ENCODE results near the gene MAP3K3.
"Not testable (repeated sequence)": the region's sequence is repeated elsewhere in the genome, so short reads cannot be mapped to it uniquely, and the experiment has no call there.

MAP3K3 gene

DNA sequence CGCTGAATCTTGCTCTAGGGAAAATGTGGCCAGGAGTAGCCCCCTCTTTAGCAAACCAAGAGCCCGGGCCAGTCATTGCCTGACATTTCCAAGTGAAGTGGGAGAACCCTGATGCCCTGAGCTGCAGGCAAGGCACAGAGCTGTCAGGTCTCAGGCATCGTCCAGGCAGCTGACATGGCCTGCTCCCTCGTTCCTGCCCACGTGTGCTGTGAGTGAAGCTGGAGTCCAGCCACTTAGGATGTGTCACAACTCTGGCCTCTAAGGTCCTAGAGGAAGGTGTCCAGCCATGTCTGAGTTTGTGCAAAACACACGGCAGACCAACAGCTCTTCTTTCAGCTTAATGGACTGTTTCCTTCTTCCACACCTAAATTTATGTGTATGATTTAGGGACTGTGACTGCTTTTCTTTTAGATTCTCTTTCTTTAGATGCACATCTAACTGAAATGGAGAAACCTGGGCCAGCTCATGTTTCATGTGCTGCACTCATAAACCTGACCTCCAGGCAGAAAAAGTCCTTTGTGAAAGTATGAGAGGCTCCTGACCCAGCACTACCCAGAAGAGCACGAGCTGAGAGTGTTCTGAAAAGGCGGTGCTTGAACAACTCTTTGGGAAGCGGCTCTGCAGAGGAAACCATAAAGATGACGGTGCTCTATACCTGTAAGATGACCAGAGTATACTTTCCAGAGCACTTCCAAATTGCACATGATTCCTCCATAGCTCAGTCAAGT, 92.5 kb downstream of the MAP3K3 start:
- DNase-seq: no peak

DNA sequence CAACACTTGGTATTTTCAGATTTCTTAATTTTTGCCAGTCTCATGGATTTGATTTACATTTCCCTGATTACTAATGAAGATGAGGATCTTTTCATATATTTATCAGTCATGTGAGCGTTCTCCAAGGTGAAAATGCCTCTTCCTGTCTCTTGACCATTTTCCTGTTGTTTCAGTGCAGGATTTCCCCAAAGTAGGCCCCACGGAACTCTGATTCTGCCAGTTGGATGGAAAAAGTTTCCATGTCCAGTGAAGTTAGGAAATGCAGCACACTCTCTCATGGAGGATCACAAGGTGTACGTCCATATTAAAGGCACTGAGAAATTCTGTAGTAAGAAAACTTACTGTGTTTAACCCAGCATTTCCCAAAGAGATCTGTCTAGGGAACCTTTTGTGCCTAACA, 94.2 kb downstream of the MAP3K3 start:
- DNase-seq: no peak

- no peak for DNase-seq
Observed at GRCh38 chr17:63718988-63719387, 96.8 kb downstream of the MAP3K3 start.

GRCh38 chr17:63720194-63720593, 98.0 kb downstream of the MAP3K3 start:
- DNase-seq: not testable (repeated sequence)

DNA sequence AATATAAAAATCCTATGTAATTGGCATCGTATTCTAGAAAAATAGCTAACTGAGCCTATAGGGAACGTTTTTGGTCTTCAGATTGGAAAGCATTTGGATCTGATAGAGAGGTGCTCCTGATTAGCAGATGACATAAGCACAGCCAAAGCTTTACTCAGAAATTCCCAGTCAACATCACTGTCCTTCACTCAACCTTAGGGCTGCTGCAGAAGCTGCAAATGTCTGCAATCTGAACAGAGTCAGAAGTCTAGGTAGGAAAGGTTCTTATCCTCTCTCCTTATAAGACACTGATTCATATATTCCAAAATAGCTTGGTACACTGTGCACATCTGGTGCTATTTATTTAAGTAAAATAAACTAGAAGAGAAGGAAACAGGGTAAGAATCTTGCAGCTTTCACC, 100.2 kb downstream of the MAP3K3 start:
- no peak for DNase-seq

DNA sequence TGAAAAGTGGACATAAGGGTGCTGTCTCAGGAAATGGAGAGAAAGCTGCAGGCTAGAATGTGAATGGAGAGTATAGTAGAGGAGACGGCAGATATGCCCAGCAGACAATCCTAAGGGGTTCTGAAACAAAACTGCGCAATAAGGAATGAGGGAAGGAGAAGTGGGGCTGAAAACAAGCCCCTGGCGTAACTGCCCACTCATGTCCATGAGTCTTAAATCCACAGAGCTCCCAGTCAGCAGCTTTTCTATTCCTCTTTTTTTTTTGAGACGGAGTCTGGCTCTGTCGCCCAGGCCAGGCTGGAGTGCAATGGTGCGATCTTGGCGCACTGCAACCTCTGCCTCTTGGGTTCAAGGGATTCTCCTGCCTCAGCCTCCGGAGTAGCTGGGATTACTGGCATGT, 113.5 kb downstream of the MAP3K3 start:
- DNase-seq: no peak

GRCh38 chr17:63740464-63741142, 118.4 kb downstream of the MAP3K3 start:
- DNase-seq: no peak

DNA sequence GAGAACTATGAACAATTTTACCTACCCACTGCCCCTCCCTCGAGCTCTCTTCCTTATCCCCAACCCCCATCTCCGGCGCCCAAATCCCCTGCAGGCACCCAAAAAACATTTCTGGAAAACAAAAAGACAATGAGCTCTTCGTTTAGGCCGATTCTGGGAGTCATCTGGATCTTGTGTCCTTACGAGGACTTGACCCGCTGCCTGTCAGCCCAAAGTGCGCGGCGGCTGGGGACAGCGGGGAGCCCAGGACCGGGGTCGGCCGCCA, 118.9 kb downstream of the MAP3K3 start:
- no peak for DNase-seq

DNA sequence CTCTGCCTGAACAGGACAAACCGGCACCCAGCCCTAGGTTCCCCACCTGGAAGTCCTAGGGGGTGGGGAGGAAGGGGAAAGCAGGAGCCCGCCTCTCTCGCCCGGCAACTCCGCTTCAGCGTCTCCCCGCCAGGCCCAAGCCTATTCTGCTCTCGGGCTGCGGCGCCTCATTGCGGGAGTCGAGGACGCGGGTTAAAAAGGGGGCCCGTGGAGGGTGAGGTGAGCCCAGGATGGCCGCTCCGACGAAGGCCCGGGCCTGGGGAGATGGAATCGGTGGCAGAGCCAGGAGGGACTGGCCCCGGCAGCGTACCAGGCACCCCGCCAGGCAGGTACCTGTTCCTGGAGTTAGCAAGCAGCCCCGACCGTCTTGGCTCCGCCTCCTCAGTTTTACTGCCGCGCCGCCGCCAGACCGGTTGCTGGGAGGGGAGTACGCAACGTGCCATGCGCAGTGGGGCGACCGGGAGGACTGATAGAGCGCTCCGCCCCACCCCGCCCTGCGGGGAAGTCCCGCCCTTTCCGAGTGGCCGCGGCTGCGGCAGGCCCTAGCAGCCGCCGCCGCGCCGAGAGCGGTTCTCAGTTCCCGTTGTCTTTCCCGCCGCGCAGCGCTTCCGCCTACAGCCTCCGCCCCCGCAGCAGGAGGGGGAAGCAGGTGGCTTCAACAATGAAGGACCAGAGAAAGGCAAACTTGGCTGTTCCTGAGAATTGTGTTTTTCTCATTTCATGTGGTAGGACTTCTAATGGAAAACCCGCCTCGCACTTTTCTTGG, 119.4 kb downstream of the MAP3K3 start, which contains the start of gene STRADA:
Gene STRADA (minus strand): TSS at position 392 of the 766 bp plus-strand sequence. CDS start 13,430 bp downstream, outside the sequence.
- peak; percentile 95 for DNase-seq

Measured in NCI-H1694 (cell line).